ENCODE data around the gene TECPR2. TPM values are rescaled to one million over a fixed set of nuclear protein-coding genes. Genes with fewer than 3 reads are reported as not detected.

The TECPR2 gene
- total and polyA plus RNA-seq, 4 donors: 5.6 to 30.3 (median 19.5) TPM

DNA sequence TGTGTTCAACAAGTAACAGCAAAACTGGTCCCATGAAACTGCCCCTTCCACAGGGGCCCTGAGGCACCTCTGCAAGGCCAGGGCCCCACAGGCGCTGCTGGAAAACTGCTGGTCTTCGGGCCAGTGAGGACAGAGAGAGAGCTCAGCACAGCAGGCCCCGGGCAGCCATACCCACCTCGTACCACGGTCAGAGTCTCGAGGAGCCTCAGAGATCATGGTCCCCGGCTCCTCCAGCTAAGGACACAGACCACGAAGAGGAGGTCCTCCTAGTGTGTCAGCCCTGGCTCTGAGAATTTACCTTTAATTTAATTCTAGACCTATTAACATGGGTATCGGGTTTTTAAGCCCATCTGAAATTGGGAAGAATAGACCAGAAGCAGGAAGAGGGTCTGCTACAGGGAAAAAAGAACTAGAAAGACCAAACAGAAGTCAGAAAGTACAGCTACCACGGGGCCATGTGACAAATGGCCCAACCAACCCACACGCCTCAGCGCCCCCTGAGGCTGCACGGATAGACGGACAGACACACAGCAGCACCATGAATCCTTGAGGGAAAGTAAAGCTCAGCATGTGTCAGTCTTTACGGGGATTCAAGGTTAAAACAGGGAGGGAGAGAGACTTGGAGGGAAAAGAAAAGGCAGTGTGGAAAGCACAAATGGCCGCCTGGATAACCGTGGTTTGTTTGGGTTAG is 123.9 kb downstream of the TECPR2 start:
- Histone ChIP-seq H3K4me3 (no peak overlapping the region), H3K27ac (ENCODE audit: low read depth in 1 of 2, low read length in 1 of 2) (peak overlapping the region in 1 of 2 donors; percentile 9), H3K36me3 (ENCODE audit: control insufficient read depth in 4 of 4, insufficient read depth in 4 of 4, low read length in 4 of 4) (peaks cover 0 to 3% (median 1%) of the 10 kb centered on the region in 4 donors), H3K27me3 (ENCODE audit: control insufficient read depth in 3 of 3, insufficient read depth in 3 of 3, low read length in 2 of 3) (no peaks in the 10 kb centered on the region), H3K9ac (ENCODE audit: insufficient read depth in 1 of 2, low read length in 2 of 2) (no peak overlapping the region), H3K4me1 (ENCODE audit: control insufficient read depth in 5 of 5, insufficient read depth in 5 of 5, low read length in 5 of 5) (peaks cover 0 to 15% (median 4%) of the 10 kb centered on the region in 5 donors), H3K9me3 (ENCODE audit: control insufficient read depth in 4 of 4, insufficient read depth in 3 of 4, low read length in 3 of 4) (peaks cover 0 to 2% (median 0%) of the 10 kb centered on the region in 4 donors)
- ATAC-seq (ENCODE audit: insufficient read depth, low FRiP score) (no peak), DNase-seq (no peak)
- 84 to 87% methylated on average over 17 of the region's 17 CpGs for WGBS, 2 donors
- TF ChIP-seq CTCF (IDR thresholded peaks at IDR 0.05; ENCODE audit: control extremely low read depth, extremely low read depth): no peak

DNA sequence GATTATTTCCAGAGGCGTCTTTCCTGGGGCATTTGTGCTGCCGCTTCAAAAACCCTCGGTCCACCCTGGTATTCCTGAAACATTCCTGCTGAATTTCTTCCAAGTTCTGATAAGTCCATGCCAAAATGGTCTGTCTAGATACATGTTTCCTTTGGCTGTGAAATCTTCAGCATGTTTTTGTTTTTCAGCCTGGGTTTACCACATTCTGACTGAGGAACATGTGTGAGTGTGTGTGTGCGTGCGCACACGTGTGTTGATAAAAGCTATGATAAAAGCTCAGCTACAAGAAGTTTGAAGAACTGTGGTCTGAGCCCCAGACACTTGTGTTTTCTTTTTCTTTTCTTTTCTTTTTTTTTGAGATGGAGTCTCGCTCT is 124.5 kb downstream of the TECPR2 start:
- DNase-seq (peak in 2 of 3 donors; percentile 84 to 87), ATAC-seq (ENCODE audit: insufficient read depth, low FRiP score) (no peak)
- Histone ChIP-seq H3K27ac (ENCODE audit: low read depth in 1 of 2, low read length in 1 of 2) (no peak overlapping the region), H3K36me3 (ENCODE audit: control insufficient read depth in 4 of 4, insufficient read depth in 4 of 4, low read length in 4 of 4) (peaks cover 0 to 3% (median 1%) of the 10 kb centered on the region in 4 donors), H3K4me3 (no peak overlapping the region), H3K9me3 (ENCODE audit: control insufficient read depth in 4 of 4, insufficient read depth in 3 of 4, low read length in 3 of 4) (peaks cover 0 to 2% (median 0%) of the 10 kb centered on the region in 4 donors), H3K4me1 (ENCODE audit: control insufficient read depth in 5 of 5, insufficient read depth in 5 of 5, low read length in 5 of 5) (peaks cover 0 to 15% (median 4%) of the 10 kb centered on the region in 5 donors), H3K9ac (ENCODE audit: insufficient read depth in 1 of 2, low read length in 2 of 2) (no peak overlapping the region), H3K27me3 (ENCODE audit: control insufficient read depth in 3 of 3, insufficient read depth in 3 of 3, low read length in 2 of 3) (no peaks in the 10 kb centered on the region)
- WGBS, 2 donors: 82 to 89% methylated on average over 7 of the region's 7 CpGs
- no peak for TF ChIP-seq CTCF (IDR thresholded peaks at IDR 0.05; ENCODE audit: control extremely low read depth, extremely low read depth)

DNA sequence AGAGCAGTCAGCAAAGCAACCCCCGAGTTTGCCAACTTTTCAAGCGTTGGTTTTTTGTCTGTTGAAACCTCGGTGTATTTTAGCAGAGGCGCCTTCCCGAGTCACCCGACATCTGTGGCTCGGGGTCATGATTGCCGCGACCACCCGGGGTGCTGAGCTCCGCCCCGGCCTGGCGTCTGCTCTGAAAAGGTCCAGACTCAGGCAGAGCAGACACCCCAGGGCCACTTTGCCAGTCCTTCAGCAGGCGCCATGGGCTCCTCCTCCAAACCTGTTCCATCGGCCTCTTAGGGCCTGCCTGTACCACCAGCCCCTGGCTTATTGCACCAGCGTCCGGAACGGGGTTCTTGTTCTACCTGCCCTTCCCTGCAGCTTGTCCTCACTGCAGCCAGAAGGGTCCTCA is 127.7 kb downstream of the TECPR2 start:
- H3K4me1 ChIP-seq (ENCODE audit: control insufficient read depth in 5 of 5, insufficient read depth in 5 of 5, low read length in 5 of 5): peaks cover 0 to 15% (median 4%) of the 10 kb centered on the region in 5 donors
- WGBS, 2 donors: 90 to 93% methylated on average over 18 of the region's 18 CpGs
- no peaks in the 10 kb centered on the region for H3K27me3 ChIP-seq (ENCODE audit: control insufficient read depth in 3 of 3, insufficient read depth in 3 of 3, low read length in 2 of 3)
- TF ChIP-seq CTCF (IDR thresholded peaks at IDR 0.05; ENCODE audit: control extremely low read depth, extremely low read depth): no peak
- H3K36me3 ChIP-seq (ENCODE audit: control insufficient read depth in 4 of 4, insufficient read depth in 4 of 4, low read length in 4 of 4): no peaks in the 10 kb centered on the region
- H3K4me3 ChIP-seq: no peak overlapping the region
- DNase-seq: no peak
- ATAC-seq (ENCODE audit: insufficient read depth, low FRiP score): no peak
- no peak overlapping the region for H3K9ac ChIP-seq (ENCODE audit: insufficient read depth in 1 of 2, low read length in 2 of 2)
- H3K27ac ChIP-seq (ENCODE audit: low read depth in 1 of 2, low read length in 1 of 2): no peak overlapping the region
- H3K9me3 ChIP-seq (ENCODE audit: control insufficient read depth in 4 of 4, insufficient read depth in 3 of 4, low read length in 3 of 4): no peaks in the 10 kb centered on the region

All from lung (tissue), 12 donors.